Prostate gland (tissue), 2 donors: ENCODE results near the gene MAD1L1.

ENCODE experiments used
- POLR2AphosphoS5 ChIP-seq: sonication (generic); formaldehyde crosslinking; IDR thresholded peaks from one replicate; pipeline ENCODE4 v1.6.1; 2017; ENCODE audit warnings: antibody characterized with exemption
- TF ChIP-seq, protein P1 (sequence below), 4 experiments: fragments of 200-600 bp in 2 of 4; fragments of 450-650 bp in 2 of 4; sonication (generic) in 2 of 4; IDR thresholded peaks; 1 replicate in 3 of 4; 2 replicates in 1 of 4; pipeline ENCODE4 v1.5.1; 2016 to 2019; ENCODE audit warnings: antibody characterized with exemption in 4 of 4, mild to moderate bottlenecking in 2 of 4, moderate library complexity in 2 of 4

DNA sequence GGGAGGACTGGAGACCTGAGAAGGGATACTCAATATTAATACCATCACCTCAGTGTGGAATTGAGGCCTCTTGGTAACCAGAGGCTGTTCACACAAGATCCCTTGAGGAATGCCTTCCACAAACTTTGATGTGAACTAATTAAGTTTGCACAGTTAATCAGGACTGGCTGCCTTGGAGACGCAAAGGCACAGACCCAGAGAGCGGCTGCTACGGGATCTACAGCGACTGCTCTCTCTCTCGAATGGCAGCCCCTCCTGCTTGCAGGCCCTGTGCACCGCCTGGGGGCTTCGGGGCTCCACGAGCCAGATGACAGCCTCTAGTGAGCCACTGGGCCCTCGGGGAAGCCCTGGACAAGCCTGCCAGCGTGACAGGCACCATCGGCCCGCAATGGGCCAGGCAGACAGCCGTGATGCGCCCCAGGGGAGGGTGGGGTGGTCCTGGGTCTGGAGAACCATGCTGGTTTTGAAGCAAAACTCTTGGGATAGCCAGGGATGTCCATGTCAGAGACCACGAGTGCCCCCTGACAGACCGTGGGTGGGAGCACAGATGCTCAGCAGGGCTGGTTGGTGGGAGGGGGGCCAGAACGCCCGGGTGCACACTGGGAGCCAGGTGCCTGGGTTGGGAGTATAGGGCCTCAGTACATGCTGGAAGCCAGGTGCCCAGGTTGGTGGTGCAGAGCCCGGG, 367.0 kb downstream of the MAD1L1 start:
- TF ChIP-seq, protein P1, sequence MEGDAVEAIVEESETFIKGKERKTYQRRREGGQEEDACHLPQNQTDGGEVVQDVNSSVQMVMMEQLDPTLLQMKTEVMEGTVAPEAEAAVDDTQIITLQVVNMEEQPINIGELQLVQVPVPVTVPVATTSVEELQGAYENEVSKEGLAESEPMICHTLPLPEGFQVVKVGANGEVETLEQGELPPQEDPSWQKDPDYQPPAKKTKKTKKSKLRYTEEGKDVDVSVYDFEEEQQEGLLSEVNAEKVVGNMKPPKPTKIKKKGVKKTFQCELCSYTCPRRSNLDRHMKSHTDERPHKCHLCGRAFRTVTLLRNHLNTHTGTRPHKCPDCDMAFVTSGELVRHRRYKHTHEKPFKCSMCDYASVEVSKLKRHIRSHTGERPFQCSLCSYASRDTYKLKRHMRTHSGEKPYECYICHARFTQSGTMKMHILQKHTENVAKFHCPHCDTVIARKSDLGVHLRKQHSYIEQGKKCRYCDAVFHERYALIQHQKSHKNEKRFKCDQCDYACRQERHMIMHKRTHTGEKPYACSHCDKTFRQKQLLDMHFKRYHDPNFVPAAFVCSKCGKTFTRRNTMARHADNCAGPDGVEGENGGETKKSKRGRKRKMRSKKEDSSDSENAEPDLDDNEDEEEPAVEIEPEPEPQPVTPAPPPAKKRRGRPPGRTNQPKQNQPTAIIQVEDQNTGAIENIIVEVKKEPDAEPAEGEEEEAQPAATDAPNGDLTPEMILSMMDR (IDR thresholded peaks at IDR 0.05): no peak
- TF ChIP-seq POLR2AphosphoS5: no peak
